Erythroblast (primary cell): ENCODE measurements around the gene PAPSS1.

Experiments
- GATA1 ChIP-seq: IDR thresholded peaks from 2 replicates; pipeline ENCODE4 v1.6.1; 2011; ENCODE audit warnings: low read depth, mild to moderate bottlenecking, control low read depth, low read length, moderate library complexity
- POLR2A ChIP-seq: IDR thresholded peaks from 2 replicates; pipeline ENCODE4 v1.6.1; 2011; ENCODE audit warnings: mild to moderate bottlenecking, low read length

GRCh38 chr4:107709916-107710315 is 10.1 kb downstream of the PAPSS1 start:
- TF ChIP-seq POLR2A: no peak
- TF ChIP-seq GATA1: no peak
